Left lung (tissue), 10 donors: ENCODE measurements around the gene CASP3. TPM values are rescaled to one million over a fixed set of nuclear protein-coding genes. Genes with fewer than 3 reads are reported as not detected.

ENCODE experiments used
- ATAC-seq: fragments of 200-7000 bp; cut with Tn5 transposase; one replicate; pipeline ENCODE4 v1.9.1; 2020; ENCODE audit warnings: moderate library complexity
- DNase-seq, 4 donors: peaks; one replicate each; pipeline ENCODE4 v3.0.0-alpha.2; 2013 to 2020
- H3K27ac ChIP-seq, 2 donors: fragments of 200-600 bp; sonication (generic) in 1 of 2; one replicate each; pipeline versions ENCODE4 v1.5.0 to v1.8.0; 2020 to 2021
- H3K27me3 ChIP-seq, 2 donors: fragments of 200-600 bp; sonication (generic) in 1 of 2; one replicate each; pipeline versions ENCODE4 v1.5.0 to v1.8.0; 2020 to 2021
- H3K36me3 ChIP-seq, 2 donors: fragments of 200-600 bp; sonication (generic) in 1 of 2; one replicate each; pipeline versions ENCODE4 v1.5.0 to v1.8.0; 2020 to 2021
- H3K4me1 ChIP-seq, 2 donors: fragments of 200-600 bp; one replicate each; pipeline ENCODE4 v1.8.0; 2021
- H3K4me3 ChIP-seq, 2 donors: fragments of 200-600 bp; sonication (generic) in 1 of 2; one replicate each; pipeline versions ENCODE4 v1.5.0 to v1.8.0; 2020 to 2021; ENCODE audit warnings: mild to moderate bottlenecking in 1 of 2
- H3K9me3 ChIP-seq, 2 donors: fragments of 200-600 bp; sonication (generic) in 1 of 2; one replicate each; pipeline versions ENCODE4 v1.5.0 to v1.8.0; 2020 to 2021
- intact Hi-C, 2 donors: fragments of 100-400 bp; cut with DNase I; formaldehyde crosslinking; loops; one replicate each; pipeline versions ENCODE4 v1.11.2 to v1.14.2; 2022
- polyA plus RNA-seq, 6 donors: library from polyadenylated mRNA; unstranded; fragments of 120-200 nt; gene quantifications; one replicate each; pipeline ENCODE4 v1.2.1, GENCODE V29; 2013; ENCODE audit not compliant: insufficient read length in 6 of 6
- total RNA-seq, 2 donors: library from RNA; stranded (reverse); fragmentation: NEBNext Ultra II Directional; extraction: Animal tissue kit (Norgen Biotek cat#: 25700); gene quantifications; one replicate each; pipeline ENCODE4 v1.2.1, GENCODE V29; 2021
- TF ChIP-seq, protein P1 (sequence below), 2 donors: fragments of 200-600 bp; sonication (generic) in 1 of 2; IDR thresholded peaks; one replicate each; pipeline versions ENCODE4 v1.5.0 to v1.8.0; 2021; ENCODE audit warnings: antibody characterized with exemption in 2 of 2
- donor health status: DM: no; HTN: yes; CAD: no.
- donor health status: DM: no; HTN: no; CAD: no.

CASP3 gene
- total and polyA plus RNA-seq, 8 donors: 19.1 to 37.9 (median 35.0) TPM

DNA sequence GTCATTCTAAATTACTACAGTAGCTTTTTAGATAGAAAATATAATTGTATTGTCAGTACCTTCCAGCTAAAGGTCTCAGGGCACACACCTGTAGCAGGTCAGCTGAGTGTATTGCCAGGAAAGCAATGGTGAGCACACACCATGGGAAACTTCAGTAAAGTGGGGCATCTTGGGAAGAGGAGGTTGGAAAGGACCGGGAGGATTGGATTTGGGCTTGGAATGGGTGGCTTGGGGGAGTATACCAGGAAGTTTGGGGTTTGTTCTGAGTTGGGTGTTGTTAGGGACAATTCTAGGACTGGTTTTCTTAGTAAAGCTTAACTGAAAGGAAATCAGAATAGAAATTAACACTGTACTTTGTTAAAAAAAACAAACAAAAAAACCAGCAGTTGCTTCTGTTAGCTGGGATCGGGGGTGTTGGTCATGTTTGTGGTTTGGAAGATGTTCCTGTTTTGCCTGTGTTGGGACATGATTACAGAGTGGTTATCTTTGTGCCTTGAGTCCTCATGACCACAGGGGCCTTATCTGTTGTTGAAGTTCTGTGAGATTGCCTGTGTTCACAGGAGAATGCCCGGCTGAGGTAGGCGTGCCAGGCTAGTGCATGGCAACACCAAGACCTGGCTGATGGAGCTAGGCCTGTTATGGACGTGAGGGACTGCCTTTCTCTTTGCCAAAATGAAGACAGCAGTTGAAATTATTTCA, 35.4 kb upstream of the CASP3 start:
- Histone ChIP-seq H3K27ac (peak overlapping the region in 1 of 2 donors; percentile 42), H3K9me3 (no peaks in the 10 kb centered on the region), H3K4me1 (peaks cover 0 to 29% of the 10 kb centered on the region in 2 donors), H3K4me3 (no peak overlapping the region), H3K27me3 (no peaks in the 10 kb centered on the region), H3K36me3 (peaks cover 0 to 8% of the 10 kb centered on the region in 2 donors)
- DNase-seq: peak in 1 of 4 donors; percentile 2
- intact Hi-C loops: no loop called here
- TF ChIP-seq, protein P1, sequence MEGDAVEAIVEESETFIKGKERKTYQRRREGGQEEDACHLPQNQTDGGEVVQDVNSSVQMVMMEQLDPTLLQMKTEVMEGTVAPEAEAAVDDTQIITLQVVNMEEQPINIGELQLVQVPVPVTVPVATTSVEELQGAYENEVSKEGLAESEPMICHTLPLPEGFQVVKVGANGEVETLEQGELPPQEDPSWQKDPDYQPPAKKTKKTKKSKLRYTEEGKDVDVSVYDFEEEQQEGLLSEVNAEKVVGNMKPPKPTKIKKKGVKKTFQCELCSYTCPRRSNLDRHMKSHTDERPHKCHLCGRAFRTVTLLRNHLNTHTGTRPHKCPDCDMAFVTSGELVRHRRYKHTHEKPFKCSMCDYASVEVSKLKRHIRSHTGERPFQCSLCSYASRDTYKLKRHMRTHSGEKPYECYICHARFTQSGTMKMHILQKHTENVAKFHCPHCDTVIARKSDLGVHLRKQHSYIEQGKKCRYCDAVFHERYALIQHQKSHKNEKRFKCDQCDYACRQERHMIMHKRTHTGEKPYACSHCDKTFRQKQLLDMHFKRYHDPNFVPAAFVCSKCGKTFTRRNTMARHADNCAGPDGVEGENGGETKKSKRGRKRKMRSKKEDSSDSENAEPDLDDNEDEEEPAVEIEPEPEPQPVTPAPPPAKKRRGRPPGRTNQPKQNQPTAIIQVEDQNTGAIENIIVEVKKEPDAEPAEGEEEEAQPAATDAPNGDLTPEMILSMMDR (IDR thresholded peaks at IDR 0.05): no peak
- ATAC-seq: no peak

DNA sequence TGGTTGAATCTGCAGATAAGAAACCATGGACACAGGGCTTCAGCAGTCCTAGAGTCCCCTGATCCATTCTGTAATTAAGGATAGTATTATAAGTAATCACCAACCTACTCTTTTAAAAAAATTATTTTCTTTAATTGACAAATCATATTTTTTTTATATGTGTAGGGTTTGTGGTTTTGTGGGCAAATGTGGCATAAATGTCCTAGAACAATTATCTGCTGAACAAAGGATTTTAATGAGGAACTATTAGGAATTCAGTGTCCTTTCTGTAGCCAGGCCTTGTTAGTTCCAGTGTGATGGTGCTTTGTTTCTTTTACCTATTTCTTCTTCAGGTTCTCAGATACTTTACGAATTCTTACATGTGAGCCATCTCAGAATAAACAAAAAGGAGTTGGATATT, 32.7 kb upstream of the CASP3 start:
- ATAC-seq (no peak), DNase-seq (no peak)
- TF ChIP-seq, protein P1 (IDR thresholded peaks at IDR 0.05): no peak
- intact Hi-C loops: no loop called here
- Histone ChIP-seq H3K27ac (no peak overlapping the region), H3K27me3 (no peaks in the 10 kb centered on the region), H3K4me3 (no peak overlapping the region), H3K9me3 (no peaks in the 10 kb centered on the region), H3K36me3 (peaks cover 0 to 8% of the 10 kb centered on the region in 2 donors), H3K4me1 (peaks cover 0 to 29% of the 10 kb centered on the region in 2 donors)

DNA sequence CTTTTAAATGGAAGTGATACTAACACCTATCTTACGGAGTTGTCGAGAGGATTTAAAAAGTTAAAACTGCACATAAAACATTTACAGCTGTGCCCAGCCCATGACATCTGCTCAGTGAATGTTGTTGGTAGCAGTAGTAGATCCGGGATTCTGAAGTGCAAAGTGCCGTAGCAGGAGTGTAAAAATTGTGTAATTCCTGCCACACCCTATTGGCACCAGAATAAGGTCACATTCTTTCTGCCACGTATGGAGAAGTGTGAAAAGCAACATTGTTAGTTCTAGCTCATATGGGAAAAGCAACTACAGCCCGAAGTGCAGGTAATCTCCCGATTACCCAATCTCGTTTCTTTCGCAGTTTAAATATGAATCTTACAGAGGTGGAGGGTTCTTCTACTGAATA, 31.5 kb upstream of the CASP3 start:
- ATAC-seq (peak; percentile 78), DNase-seq (peak in 1 of 4 donors; percentile 20)
- Histone ChIP-seq H3K4me3 (no peak overlapping the region), H3K9me3 (no peaks in the 10 kb centered on the region), H3K36me3 (no peaks in the 10 kb centered on the region), H3K4me1 (peaks cover 0 to 29% of the 10 kb centered on the region in 2 donors), H3K27ac (no peak overlapping the region), H3K27me3 (no peaks in the 10 kb centered on the region)
- intact Hi-C loops: no loop called here
- TF ChIP-seq, protein P1 (IDR thresholded peaks at IDR 0.05): no peak

DNA sequence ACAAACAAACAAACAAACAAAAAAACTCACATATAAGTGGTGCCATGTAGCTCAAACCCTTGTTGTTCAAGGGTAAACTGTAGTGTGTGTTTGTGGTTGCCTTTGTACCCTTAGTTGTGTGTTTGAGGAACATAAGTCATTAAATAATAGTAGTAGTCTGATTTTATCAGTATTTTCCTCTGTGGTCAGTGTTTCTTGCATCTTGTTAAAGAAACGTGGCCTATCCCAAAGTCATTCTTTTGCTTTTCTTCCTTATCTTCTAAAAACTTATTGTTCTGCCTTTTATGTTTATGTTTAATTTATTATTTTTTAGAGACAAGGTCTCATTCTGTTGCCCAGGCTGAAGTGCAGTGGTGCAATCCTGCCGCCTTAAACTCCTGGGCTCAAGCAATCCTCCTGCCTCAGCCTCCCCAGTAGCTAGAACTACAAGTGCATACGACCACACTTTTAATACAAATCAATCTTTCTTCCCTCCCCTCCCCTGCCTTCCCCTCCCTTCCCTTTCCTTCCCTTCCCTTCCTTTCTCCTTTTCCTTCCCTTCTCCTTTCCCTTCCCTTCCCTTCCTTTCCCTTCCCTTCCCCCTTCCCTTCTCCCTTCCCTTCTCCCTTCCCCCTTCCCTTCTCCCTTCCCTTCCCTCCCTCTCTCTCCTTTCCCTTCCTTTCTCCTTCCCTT, 26.7 kb upstream of the CASP3 start:
- peaks cover 0 to 37% of the 10 kb centered on the region in 2 donors for H3K36me3 ChIP-seq
- ATAC-seq (no peak), DNase-seq (no peak)
- intact Hi-C loops: no loop called here
- no peaks in the 10 kb centered on the region for H3K9me3 ChIP-seq
- H3K27me3 ChIP-seq: no peaks in the 10 kb centered on the region
- H3K4me3 ChIP-seq: no peak overlapping the region
- TF ChIP-seq, protein P1 (IDR thresholded peaks at IDR 0.05): no peak
- H3K4me1 ChIP-seq: peaks cover 0 to 7% of the 10 kb centered on the region in 2 donors
- no peak overlapping the region for H3K27ac ChIP-seq

DNA sequence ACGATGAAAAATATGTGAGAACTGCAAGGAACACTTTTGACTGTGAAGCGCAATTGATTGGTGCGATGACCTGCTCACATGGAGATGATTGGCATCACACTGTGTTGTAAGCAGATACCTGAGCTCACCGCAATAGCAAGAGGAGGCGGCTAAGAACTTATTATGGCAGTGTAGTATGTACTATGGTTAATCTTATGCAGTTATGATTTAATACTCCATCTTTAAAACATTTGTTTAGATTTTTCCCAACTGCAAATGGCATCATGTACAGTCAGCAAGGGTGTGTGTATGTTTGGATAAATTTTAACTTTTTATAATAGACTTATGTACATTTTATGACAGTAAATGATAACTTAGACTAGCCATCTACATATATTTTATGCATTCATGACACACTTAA, 25.8 kb upstream of the CASP3 start:
- Histone ChIP-seq H3K36me3 (peaks cover 0 to 37% of the 10 kb centered on the region in 2 donors), H3K9me3 (no peaks in the 10 kb centered on the region), H3K27ac (no peak overlapping the region), H3K4me1 (no peaks in the 10 kb centered on the region), H3K4me3 (no peak overlapping the region), H3K27me3 (no peaks in the 10 kb centered on the region)
- intact Hi-C loops: no loop called here
- ATAC-seq (no peak), DNase-seq (no peak)
- TF ChIP-seq, protein P1 (IDR thresholded peaks at IDR 0.05): no peak
